ENCODE measurements around the gene LENEP.

LENEP gene

DNA sequence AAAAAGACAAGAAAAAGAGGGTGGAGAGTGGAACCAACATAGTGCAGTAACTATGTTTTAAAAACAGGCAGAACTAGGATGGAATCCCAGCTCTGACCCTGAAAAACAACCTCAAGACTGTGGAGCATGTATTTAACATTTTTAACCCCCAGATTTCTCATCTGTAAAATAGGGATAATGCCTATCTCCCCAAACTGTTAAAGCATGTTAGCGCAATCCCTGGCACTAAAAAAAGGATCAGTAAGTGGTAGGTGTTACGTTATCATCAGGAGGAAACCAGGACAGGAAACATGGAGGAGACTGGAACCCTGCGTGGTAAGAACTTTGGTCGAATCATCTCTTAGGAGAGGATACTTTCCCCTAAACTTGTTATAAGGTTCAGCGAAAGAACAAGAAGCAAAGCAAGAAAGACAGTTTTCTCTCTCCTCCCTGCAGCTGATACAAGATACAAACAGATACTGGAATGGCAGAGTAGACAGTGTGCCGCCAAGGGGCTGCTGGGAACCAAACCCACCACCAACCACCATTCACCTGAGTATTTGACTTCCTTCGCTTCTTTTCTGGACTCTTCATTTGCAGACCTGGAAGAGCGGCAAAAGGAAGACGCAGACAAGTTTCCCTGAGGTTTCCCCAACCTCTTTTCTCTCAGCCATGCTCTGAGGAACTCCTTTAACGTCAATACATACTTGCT lies 32.8 kb upstream of the LENEP start:
- no peak for DNase-seq (ENCODE audit: low spot score)

- peak; percentile 90 for DNase-seq (ENCODE audit: low spot score)
Measured at GRCh38 chr1:154961207-154962155, 31.9 kb upstream of the LENEP start, which contains the start of gene PYGO2. PYGO2 (minus strand) TSS chr1:154961782; CDS start chr1:154961576, 206 bp downstream.

DNA sequence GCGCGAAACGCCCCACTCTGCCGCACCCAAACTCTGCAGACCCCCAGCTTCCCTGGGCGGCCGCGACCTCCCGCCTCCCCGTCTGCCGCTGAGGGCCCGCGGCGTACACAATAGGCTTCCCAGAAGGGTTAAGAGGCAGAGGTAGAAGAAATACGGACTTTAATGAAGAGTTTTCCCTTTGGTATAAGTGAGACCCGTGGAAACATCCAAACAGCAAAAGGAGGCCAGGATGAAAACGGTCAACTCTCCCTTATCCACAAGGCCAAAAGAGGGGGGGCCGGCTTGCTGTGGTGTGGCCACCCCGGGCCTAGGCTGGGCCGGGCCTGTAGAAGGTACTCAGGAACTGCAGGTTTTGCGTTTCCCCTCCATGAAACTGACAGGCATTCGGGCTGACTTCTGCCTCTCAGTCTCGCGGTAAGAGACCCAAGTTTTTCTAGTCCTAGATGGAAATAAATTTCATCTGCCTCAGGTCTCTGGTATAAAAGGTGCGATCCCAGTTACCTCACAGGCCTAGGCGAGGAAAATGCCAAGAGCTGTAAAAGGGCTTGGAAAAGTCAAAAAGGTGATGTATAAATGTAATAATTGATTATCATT lies 31.1 kb upstream of the LENEP start:
- DNase-seq (ENCODE audit: low spot score) = no peak

DNA sequence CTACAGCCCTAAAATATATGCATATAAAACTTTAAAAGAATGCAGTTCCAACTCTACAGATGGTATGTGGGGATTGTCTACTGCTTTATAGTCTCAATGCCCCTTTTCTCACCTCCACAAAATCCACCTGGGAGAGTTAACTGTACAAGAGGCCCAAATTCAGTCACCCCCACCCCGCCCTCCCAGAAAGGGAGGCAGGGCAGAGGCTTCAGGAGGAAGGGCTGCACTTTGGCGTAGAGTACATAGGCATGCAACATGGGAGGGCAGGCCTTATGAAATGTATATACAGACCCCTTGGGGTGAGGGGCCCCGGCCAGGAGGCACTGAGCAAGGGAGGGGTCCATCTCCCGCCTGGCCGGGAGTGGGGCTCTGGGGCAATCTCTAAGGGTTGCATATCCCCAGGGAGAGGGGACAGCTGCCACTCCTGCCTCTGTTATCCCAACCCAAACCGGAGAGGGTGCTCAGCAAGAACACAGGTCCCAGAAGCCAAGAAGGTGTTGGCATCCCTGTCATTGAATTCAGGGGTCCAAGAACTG lies 30.5 kb upstream of the LENEP start:
- no peak for DNase-seq (ENCODE audit: low spot score)

DNA sequence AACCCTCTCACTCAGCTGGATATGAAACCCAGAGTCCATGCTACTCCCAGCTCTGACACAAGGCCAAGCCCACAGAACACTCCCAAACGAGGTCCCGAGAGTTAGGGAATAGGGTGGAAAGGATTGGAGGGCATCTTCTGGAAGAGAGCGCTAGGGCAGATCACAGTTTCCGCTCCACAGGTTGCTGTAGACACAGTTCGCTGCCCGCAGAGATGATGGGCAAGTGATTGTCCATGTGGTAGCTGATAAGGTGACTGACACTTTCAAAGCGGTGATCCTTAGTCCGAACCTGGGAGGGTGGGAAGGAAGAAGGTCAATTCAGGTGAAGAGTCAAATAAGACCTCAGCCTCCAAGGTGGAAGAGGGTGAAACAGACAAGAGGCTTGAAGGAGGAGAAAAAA lies 29.7 kb upstream of the LENEP start:
- no peak for DNase-seq (ENCODE audit: low spot score)

GRCh38 chr1:154964359-154964758 lies 29.0 kb upstream of the LENEP start:
- DNase-seq (ENCODE audit: low spot score) = no peak

- DNase-seq (ENCODE audit: low spot score) = no peak
Measured at GRCh38 chr1:154966111-154966510, 27.3 kb upstream of the LENEP start.

DNA sequence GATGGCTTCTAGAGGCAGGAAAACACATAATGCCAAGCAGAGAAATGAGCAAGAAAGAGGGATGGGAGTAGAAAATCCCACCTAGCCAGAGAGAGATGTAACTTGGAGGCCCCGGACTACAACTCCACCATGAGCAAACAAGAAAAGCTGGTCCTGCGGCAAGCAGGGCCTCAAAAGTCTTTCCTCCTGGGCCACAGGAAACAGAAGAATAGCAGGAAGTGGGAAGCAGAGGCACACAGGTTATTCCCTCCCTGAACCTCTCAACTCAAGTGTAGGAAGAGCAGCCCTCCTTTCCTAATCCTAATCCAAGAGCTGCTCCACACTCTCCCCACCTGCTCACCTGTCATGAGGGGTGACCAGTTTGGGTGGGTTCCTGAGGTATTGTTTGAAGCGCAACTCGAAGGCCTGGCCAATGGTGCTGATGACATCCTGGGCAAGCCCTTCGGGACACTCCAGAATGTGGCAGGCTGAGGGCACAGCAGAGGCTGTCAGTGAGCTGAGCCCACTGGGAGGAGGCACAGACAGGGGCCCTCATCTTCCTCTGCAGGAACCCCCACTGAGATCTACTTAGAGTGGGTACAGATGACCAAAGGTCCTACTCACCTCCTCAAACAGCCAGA lies 25.9 kb upstream of the LENEP start:
- DNase-seq (ENCODE audit: low spot score) = no peak

DNA sequence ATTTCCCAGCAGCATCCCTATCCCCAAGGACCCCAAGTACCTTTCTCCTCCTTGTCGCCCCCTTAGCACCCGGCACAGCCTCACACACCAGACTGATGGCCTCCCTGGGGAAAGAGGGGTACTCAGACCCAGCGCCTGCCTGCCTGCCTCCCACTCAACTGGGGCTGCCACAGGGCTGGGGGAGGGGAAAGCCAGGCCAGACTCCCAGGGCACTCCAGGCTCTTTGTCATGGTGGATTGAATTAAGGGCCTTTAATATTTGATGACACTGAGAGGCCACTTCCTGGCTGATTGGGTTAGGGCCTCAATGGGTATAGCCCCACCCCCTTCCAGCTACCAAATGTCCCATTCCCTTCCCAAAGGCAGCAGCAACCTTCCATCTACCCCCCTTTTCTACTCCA lies 24.7 kb upstream of the LENEP start:
- no peak for DNase-seq (ENCODE audit: low spot score)

DNA sequence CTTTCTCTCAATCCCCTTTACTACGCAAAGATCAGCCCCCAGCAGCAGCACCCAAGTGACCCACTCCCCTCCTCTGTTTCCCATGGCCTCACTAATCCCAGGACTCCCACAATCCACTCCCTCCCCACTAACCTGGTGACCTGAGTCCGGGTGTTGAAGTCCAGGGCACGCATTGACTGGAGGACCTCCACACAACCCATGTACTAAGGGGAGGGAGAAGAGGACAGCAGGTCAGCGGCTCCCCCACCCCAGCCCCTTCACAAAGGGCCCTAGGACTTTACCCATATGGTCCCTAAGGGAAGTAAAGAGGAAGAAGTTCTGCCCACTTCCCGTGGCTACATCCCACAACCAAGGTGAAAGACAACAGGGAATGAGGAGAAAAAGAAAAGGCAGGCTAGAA lies 24.1 kb upstream of the LENEP start:
- no peak for DNase-seq (ENCODE audit: low spot score)

DNA sequence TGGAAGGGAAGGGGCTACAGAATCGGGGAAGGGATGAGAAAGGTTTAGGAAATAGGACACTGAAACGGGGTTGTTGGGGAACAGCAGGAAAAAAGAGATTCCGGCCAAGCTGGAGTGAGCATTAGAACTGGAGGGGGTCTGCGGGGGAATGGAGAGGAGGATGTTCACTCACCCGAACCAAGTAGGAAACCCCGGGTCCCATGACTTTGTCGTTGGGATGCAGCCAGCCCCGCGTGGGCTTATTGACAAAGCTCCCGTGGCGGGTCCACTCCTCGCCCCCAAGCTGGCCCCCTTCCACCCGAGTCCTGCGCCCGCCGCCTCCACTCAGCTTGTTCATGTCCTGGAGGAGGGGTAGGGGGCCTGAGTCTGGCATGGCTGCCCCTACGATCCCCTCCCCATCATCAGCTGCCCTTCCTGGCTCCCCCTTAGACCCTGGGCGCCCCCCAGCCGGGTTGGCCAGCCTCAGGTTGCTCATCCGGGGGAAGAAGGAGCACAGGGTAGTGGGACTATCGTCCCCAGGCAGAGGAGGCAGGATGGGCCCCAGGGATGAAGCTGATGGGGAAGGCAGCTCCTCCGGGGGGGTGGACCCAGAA lies 23.4 kb upstream of the LENEP start:
- DNase-seq (ENCODE audit: low spot score) = no peak

DNA sequence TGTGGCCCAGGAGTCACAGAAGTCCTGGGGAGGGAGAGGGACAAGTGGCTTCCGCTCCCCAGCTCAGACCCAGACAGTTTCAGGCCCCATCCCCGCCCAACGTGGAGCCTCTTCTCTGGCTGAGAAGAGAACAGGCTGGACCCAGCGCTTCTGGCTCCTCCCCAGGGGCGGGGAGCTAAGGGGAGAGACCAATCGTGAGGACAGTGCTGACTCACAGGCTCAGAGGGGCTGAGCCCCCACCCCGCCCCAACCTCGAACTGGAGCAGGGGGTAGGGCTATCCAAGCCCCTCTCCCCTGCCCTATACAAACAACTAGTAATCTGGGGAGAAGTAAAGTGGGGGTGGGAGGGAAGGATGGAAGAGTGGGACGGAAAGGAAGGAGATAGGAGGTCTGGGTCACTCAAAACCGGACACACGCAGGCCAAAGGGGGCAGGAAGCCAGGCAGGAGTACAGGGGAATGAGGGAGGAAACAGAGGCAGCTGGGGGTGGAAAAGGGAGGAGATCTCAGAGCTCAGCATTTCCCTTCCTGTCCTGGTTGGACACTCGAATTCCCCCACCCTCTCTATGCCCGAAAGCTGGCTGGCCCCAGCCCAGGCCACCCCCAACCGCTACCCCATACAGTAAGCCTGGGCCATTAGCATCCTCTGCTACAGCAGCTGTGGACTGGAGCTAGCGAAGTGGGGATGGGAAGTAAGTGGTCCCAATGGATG lies 22.6 kb upstream of the LENEP start, which contains the start of gene SHC1:
Gene SHC1 (minus strand): TSS at position 117 of the 710 bp plus-strand sequence. CDS start 221 bp downstream, outside the sequence.
- peak; percentile 96 for DNase-seq (ENCODE audit: low spot score)

DNA sequence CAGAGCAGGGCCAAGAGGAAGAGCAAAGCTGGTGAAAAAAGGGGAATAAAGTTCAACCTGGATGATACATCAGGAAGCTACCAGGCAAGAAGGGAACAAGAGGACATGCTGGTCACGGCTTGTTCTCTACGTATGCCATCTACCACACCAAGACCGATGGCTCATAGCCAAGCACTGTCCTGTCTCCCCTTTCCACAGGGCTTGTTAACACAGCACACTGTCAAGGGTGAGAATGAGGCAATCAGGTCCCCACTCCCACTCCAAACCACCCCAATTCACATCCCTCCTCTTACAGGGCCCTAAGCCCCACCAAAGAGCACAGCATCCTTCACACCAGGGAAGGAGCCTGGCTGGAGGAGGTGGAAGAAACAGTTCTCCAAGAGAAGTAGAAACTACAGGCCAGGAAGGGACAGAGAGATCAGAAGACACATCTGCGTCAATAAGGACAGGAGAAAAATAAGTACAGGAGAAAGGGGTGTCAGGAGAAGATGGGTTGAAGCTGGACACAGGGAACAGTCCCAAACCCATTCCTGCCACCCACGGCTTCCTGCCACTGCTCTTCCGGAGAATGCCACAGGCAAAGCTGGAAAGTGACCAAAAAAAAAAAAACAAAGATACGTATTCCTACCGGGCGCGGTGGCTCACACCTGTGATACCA lies 21.9 kb upstream of the LENEP start:
- DNase-seq (ENCODE audit: low spot score) = no peak

- no peak for DNase-seq (ENCODE audit: low spot score)
Measured at GRCh38 chr1:154972213-154972516, 21.2 kb upstream of the LENEP start.

DNA sequence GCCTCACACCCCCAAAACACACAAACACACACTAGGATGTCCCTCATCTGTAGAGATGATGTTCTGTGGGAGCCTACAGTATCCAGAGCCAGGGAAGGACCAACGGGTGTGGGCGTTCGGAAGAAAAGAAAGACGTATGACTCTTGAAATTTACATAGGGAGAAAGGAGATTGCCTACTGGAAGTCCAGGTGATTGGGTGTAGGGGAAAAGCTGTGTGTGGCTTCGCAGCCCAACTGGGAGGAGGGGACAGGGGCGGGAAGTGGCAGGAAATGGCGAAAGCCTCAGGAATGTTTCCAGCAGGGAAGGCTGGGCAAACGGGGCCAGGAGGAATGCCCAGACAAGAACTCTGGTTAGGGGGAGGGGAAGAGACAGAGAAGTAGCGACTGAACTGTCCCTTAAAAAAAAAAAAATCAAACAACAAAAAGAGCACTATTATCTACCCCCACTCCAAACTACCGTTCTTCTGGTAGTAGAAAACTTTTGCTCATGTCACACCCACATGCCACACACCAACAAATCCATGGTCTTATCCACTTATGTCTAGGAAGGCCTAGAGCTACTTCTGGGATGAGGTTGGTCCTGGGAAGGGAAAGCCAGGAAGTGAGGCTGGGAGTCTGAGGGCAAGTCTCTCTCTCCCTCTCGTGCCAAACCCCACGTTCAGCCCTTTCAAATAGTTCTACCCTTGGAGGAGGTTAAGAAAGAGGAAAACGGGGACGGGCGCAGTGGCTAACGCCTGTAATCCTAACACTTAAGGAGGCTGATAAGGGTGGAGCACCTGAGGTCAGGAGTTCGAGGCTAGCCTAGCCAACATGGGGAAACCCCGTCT lies 20.7 kb upstream of the LENEP start:
- DNase-seq (ENCODE audit: low spot score) = peak; percentile 86

DNA sequence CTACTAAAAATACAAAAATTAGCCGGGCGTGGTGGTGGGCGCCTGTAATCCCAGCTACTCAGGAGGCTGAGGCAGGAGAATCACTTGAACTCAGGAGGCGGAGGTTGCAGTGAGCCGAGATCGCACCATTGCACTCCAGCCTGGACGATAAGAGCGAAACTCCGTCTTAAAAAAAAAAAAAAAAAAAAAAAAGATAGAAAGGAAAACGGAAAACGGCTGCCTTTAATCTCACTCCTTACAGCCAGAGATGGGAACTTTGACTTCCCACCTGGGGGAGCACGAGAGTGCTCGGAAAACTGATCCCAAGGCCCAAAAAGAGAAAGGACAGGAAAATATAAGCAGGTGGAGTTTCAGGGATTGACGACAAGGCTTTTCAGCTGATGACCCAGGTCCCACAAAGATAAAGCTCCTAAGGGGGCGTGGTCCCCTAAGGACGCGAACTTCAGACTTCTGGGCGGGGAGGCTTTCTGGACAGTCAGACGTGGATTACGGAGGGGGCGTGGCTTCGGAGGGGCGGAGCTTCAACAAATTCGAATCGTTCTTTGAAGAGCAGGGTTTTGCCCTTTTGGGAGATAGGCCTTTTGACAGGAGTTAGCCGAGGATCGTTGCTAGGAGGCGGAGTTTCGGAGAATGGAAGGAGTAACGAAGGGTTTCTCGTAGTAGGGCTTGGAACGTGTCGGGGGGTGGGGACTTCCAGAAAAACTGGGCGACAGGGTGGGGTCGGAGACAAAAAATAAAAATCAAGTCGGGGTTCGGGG lies 19.9 kb upstream of the LENEP start:
- peak; percentile 86 for DNase-seq (ENCODE audit: low spot score)

DNA sequence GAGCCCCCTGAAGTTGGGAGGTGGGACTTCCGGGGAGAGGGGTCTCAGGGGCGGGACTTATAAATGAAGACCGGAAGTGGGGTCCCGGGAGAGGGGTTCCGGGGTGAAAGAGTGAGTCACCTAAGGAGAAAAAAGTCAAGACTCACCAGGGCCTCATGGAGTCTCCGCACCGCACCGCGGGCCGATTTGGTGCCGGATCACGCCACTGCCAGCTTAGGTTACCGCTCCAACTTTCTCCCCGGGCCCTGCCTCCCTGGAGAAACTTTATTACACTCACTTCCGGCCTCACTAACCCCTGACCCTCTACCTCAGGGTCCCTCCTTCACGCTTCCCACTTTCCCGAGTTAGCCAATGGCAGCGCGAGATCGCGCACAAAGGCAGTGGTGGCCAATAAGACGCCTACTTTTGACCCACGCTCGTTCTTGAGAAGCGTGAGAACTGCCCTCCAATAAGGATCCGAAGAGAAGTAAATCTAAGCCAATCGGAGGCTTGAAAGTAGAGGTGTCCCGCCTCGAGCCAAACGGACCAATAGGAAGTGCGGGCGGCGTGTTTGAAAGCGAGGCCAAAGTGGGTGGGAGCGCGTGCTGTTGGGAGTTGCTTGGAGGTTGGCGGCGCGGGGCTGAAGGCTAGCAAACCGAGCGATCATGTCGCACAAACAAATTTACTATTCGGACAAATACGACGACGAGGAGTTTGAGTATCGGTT lies 19.1 kb upstream of the LENEP start, which contains the start of gene CKS1B:
Gene CKS1B (plus strand): TSS at position 580 of the 706 bp plus-strand sequence. CDS start 65 bp downstream, at position 645.
- DNase-seq (ENCODE audit: low spot score) = peak; percentile 95

DNA sequence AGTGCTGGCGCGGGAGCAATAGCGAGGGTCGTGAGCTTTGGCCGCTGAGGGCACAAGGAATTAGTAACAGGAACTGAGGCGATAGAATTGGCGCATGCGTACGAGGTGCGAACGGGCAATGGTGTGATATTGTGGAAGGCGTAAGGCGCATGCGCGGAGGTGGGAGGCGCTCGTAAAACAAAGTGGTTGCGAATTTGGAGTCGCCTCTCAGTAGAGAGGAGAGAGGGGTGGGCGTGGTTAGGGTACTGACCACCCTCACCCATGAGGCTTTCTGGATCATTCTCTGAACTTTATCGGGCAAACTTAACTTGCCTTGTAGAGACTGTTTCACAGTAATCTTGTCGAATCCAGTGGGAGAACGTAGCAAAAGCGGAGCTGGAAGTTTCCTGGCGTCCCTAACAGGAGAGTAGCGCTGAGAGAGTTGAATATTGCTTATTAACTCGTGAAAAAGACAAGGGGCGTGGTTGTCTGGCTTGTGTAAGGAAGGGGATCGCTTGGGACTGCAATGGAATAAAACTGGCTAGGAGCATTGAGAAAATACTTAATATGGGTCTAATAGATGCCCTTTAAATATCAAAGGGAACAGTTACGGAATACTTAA lies 18.5 kb upstream of the LENEP start:
- DNase-seq (ENCODE audit: low spot score) = peak; percentile 91
